HEK293T (cell line): ENCODE data around the gene CFHR5.
"Not testable (repeated sequence)": the region's sequence is repeated elsewhere in the genome, so short reads cannot be mapped to it uniquely, and the experiment has no call there.

ENCODE experiments used
- BHLHE40 ChIP-seq: fragments of 450-650 bp; IDR thresholded peaks from 2 replicates; pipeline ENCODE4 v1.6.1; 2016; ENCODE audit warnings: mild to moderate bottlenecking, moderate library complexity, borderline replicate concordance
- ELF4 ChIP-seq: fragments of 450-650 bp; IDR thresholded peaks from 2 replicates; pipeline ENCODE4 v1.6.1; 2017; ENCODE audit warnings: antibody characterized with exemption
- SP1 ChIP-seq: fragments of 450-650 bp; IDR thresholded peaks from 2 replicates; pipeline ENCODE4 v1.6.1; 2017

GRCh38 chr1:196991919-196992651, 14.7 kb downstream of the CFHR5 start:
- not testable (repeated sequence) for TF ChIP-seq ELF4, BHLHE40, SP1
